DND-41 (cell line): ENCODE results near the gene SART3.

ENCODE experiments used
- CTCF ChIP-seq: IDR thresholded peaks from 2 replicates; pipeline ENCODE4 v1.5.1; 2012; ENCODE audit warnings: borderline replicate concordance, low read length, moderate library complexity, mild to moderate bottlenecking; ENCODE audit not compliant: poor library complexity, severe bottlenecking; ENCODE audit errors: extremely low read depth
- EZH2 ChIP-seq: IDR thresholded peaks from 3 replicates; pipeline ENCODE4 v1.6.1; 2012; ENCODE audit warnings: borderline replicate concordance, low read depth, mild to moderate bottlenecking, moderate library complexity, low read length, inconsistent platforms; ENCODE audit not compliant: severe bottlenecking

- TF ChIP-seq CTCF (no peak), EZH2 (no peak)
Measured at GRCh38 chr12:108505129-108505528, 55.8 kb downstream of the SART3 start.
